Ascending aorta (tissue), 2 donors: ENCODE measurements around the gene GIGYF2. TPM values are rescaled to one million over a fixed set of nuclear protein-coding genes. Genes with fewer than 3 reads are reported as not detected.

Experiments
- DNase-seq, 2 donors: peaks; one replicate each; pipeline ENCODE4 v3.0.0-alpha.2; 2019; ENCODE audit warnings: low spot score in 2 of 2
- H3K27ac ChIP-seq, 2 donors: fragments of 200-600 bp; sonication (generic); one replicate each; pipeline ENCODE4 v1.5.1; 2016 to 2017; ENCODE audit warnings: mild to moderate bottlenecking in 1 of 2
- H3K27me3 ChIP-seq: fragments of 200-600 bp; sonication (generic); one replicate; pipeline ENCODE4 v1.5.1; 2017
- H3K36me3 ChIP-seq, 2 donors: fragments of 200-600 bp; sonication (generic); one replicate each; pipeline ENCODE4 v1.5.1; 2016
- H3K4me1 ChIP-seq, 2 donors: fragments of 200-600 bp; sonication (generic); one replicate each; pipeline ENCODE4 v1.5.1; 2016 to 2017; ENCODE audit warnings: mild to moderate bottlenecking in 1 of 2
- H3K4me3 ChIP-seq, 2 donors: fragments of 200-600 bp; sonication (generic); one replicate each; pipeline ENCODE4 v1.5.1; 2016 to 2017; ENCODE audit warnings: mild to moderate bottlenecking in 1 of 2
- H3K9me3 ChIP-seq, 2 donors: fragments of 200-600 bp; sonication (generic); one replicate each; pipeline ENCODE4 v1.5.1; 2016
- intact Hi-C: fragments of 100-400 bp; cut with DNase I; formaldehyde crosslinking; loops from one replicate; pipeline ENCODE4 v1.15.1; 2023
- total RNA-seq: library from RNA; depleted of rRNA; stranded (reverse); fragments of >200 nt; gene quantifications from one replicate; pipeline ENCODE4 v1.1.0, GENCODE V29; 2016
- TF ChIP-seq, protein P1 (sequence below), 3 experiments: fragments of 200-600 bp in 2 of 3; fragments of 450-650 bp in 1 of 3; sonication (generic) in 2 of 3; IDR thresholded peaks; one replicate each; pipeline ENCODE4 v1.5.1; 2016 to 2019; ENCODE audit warnings: antibody characterized with exemption in 3 of 3, mild to moderate bottlenecking in 1 of 3, moderate library complexity in 1 of 3

Gene GIGYF2
- total RNA-seq, 1 donor from 2014 or later: 27.5 TPM

DNA sequence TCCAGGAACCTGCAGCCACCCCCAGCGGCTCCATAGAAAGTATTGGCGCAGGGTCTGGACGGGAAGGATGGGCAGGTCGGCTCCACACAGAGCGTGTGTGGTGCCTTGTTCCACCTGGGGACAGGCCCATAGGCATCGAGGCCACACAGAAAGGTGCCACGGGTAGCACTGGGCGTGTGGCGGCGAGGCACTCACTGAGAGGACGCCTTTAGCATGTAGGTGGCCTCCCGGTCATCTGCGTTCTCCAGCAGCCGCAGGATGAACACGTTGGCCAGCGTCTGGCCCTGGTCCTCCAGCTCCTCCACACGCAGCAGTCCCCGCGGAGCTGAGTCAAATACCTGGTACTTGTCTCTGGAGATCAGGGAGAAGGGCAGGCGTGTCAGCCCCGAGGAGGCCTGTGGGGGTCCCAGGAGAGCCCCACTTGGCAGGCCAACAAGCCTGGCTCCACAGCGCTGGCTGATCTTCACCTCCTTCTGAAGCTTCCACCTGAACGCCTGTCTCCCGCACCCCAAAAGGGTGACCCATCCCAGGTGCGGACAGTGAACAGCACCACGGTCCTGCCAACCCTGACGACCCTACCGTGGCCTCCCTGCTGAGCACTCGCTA, 186.1 kb downstream of the GIGYF2 start:
- no peaks in the 10 kb centered on the region for H3K36me3 ChIP-seq
- no peaks in the 10 kb centered on the region for H3K27me3 ChIP-seq
- intact Hi-C loops: no loop called here
- DNase-seq: no peak
- no peak overlapping the region for H3K27ac ChIP-seq
- TF ChIP-seq, protein P1, sequence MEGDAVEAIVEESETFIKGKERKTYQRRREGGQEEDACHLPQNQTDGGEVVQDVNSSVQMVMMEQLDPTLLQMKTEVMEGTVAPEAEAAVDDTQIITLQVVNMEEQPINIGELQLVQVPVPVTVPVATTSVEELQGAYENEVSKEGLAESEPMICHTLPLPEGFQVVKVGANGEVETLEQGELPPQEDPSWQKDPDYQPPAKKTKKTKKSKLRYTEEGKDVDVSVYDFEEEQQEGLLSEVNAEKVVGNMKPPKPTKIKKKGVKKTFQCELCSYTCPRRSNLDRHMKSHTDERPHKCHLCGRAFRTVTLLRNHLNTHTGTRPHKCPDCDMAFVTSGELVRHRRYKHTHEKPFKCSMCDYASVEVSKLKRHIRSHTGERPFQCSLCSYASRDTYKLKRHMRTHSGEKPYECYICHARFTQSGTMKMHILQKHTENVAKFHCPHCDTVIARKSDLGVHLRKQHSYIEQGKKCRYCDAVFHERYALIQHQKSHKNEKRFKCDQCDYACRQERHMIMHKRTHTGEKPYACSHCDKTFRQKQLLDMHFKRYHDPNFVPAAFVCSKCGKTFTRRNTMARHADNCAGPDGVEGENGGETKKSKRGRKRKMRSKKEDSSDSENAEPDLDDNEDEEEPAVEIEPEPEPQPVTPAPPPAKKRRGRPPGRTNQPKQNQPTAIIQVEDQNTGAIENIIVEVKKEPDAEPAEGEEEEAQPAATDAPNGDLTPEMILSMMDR (IDR thresholded peaks at IDR 0.05): no peak
- no peaks in the 10 kb centered on the region for H3K4me1 ChIP-seq
- no peak overlapping the region for H3K4me3 ChIP-seq
- no peaks in the 10 kb centered on the region for H3K9me3 ChIP-seq

DNA sequence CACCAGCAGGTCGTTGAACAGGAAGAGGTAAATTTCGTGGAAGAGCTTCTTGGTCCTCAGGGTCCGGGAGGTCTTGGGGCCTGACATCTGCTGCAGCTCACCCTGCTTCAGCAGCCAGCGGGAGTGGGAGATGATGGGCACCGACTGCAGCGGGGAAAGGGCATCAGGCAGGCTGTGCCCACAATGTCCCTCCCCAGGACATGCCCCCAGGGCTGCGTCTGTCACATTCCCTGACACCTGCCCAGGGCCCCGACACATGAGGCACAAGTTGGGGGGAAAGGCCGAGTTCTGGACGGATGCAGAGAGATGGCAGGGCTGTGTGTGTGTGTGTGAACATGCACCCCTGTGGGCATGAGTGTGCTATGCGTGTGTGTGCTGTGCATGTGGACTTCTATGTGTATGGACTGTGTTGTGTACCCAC, 186.9 kb downstream of the GIGYF2 start:
- DNase-seq: no peak
- Histone ChIP-seq H3K27me3 (no peaks in the 10 kb centered on the region), H3K4me1 (no peaks in the 10 kb centered on the region), H3K36me3 (no peaks in the 10 kb centered on the region), H3K27ac (no peak overlapping the region), H3K9me3 (no peaks in the 10 kb centered on the region), H3K4me3 (no peak overlapping the region)
- intact Hi-C loops: no loop called here
- TF ChIP-seq, protein P1 (IDR thresholded peaks at IDR 0.05): no peak

DNA sequence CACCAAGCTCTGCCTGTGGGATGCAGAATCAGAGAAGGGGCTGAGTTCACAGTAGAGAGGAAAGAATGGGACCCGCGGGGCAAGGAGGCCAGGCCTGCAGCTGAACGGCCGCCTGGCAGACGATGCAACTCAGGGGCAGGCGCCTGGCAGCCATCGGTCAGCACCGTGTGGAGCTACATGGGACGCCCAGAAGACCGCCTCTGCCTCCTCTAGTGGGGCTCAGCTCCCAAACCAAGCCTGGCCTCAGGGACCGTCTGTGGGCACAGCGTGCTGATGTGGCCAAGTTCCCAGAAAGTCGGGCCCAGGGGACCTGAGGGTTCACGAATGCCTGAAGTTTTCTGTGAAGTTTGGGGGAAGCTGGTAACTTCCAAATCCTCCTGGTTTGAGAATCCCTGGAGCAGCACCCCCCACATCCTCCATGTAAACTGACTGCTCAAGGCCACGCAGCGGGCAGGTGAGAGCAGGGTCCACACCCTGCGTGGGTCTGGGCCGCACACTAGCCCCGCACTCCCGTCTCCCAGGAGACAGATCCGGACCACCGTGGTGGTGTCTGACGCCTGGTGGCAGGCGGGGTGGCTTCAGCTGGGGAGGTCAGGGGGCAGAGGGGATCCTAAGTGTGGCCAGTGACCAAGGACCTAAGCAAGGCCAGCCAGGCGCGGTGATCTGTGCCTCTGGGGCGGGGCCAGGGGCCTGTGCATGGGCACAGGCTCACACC, 187.6 kb downstream of the GIGYF2 start:
- intact Hi-C loops: no loop called here
- H3K27me3 ChIP-seq: no peaks in the 10 kb centered on the region

DNA sequence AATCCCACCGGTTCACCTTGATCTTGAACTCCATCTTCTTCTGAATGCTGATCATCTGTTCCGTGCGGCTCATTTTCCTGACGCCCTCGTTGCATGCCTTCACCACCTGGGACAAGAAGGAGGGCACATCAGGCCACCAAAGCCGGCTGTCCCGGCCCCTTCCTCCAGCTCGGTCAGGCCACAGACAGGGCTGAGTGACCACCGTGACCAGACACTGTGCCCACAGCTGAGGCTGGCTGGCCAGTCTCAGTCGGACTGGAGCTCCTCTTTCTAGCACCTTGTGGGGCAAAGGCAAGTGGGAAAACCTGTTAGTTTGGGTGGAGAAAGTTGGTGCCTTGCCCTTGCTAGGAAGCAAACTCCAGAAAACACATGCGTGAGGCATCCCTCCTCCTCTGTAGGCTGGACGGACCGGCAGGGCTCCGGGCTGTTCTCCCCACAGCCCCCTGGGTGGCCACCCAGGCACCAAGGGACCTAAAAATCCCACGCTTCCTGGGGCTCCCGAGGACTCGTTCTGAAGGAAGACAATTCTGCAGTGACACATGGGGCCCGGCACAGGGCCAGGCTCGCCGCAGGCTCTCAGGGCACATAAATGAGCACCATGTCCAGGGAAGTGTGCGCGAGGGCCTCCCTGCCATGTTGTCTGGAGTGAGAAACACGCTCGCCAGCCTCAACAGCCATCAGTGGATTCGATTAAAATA, 188.3 kb downstream of the GIGYF2 start:
- Histone ChIP-seq H3K9me3 (no peaks in the 10 kb centered on the region), H3K4me3 (no peak overlapping the region), H3K4me1 (no peaks in the 10 kb centered on the region), H3K36me3 (no peaks in the 10 kb centered on the region), H3K27ac (no peak overlapping the region), H3K27me3 (no peaks in the 10 kb centered on the region)
- intact Hi-C loops: no loop called here
- no peak for DNase-seq
- TF ChIP-seq, protein P1 (IDR thresholded peaks at IDR 0.05): no peak

More for the DNA sequence above, 187.6 kb downstream of the GIGYF2 start:
- Histone ChIP-seq H3K9me3 (no peaks in the 10 kb centered on the region), H3K36me3 (no peaks in the 10 kb centered on the region), H3K4me1 (no peaks in the 10 kb centered on the region), H3K27ac (no peak overlapping the region), H3K4me3 (no peak overlapping the region)
- TF ChIP-seq, protein P1 (IDR thresholded peaks at IDR 0.05): no peak
- no peak for DNase-seq

DNA sequence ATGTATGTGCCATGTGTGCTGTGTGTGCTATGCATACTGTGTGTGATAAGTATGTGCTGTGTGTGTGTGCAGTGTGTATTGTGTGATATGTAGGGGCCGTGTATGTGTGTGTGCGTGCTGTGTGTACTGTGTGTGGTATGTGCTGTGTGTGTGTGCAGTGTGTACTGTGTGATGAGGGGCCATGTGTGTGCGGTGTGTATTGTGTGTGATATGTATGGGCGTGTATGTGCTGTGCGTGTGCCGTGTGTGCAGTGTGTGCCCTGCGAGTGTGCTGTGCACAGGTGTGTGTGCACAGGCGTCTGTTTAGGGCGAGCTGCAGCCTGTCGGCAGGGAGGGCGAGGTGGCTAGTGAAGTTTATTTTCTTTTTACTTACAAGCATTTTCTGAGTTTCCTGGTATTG, 189.0 kb downstream of the GIGYF2 start:
- intact Hi-C loops: no loop called here
- H3K27ac ChIP-seq: no peak overlapping the region
- peak in 1 of 2 donors; percentile 44 for DNase-seq
- H3K36me3 ChIP-seq: no peaks in the 10 kb centered on the region
- no peaks in the 10 kb centered on the region for H3K4me1 ChIP-seq
- H3K9me3 ChIP-seq: no peaks in the 10 kb centered on the region
- TF ChIP-seq, protein P1 (IDR thresholded peaks at IDR 0.05): no peak
- no peaks in the 10 kb centered on the region for H3K27me3 ChIP-seq
- no peak overlapping the region for H3K4me3 ChIP-seq
